ENCODE measurements around the gene TUG1.

TUG1 gene

DNA sequence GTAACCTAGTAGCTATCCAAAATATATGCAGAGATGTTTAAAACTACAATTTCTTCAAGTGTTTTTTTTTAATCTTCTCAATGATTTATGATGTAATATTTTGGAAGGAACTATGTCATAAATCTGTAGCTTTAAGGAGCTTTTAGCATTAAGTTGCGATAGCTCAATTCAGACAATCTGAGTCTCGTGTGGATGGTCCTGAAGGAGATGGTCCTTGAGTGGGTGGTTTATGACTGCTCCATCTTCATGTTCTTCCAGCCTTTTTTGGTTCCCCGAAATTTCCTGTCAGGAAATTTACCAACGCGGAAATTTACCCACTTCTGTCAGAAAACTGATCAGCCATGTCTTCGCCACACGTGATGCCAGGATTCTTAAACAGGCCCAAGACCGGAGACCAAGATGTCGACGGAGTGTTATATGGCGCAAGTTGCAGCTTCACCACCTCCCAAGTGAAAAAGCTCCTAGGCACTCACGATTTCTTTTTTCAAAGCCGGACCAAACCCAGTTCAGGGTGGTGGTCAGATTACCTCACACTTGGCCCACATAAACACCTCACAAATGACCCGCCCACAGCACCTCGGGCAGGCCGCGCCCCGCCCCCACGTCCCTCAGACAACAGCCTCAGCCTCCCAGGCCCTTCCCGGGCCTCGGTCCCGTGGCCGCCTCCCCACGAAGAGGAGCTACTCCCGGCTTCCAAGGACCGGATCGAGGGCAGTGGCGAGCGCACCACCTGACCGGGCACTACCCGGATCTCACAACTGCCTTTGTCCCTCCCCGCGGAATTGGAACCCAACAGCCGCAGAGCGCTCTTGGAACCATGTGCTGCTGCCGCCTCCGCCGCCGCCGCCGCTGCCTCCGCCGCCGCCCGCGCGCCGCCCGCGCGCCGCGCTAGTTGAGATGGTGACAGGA lies 796 bp upstream of the TUG1 start, which contains the start of gene MORC2:
Gene MORC2 (minus strand): TSS at position 760 of the 909 bp plus-strand sequence. CDS start 885 bp downstream, outside the sequence.
- Histone ChIP-seq H3K4me1 (0 out of 2 replicates have a peak, but pooled peaks cover 5% of the 10 kb centered on the region), H3K36me3 (peaks cover 65% of the 10 kb centered on the region), H3K4me3 (ENCODE audit: low read depth, low read length) (peak within 1 kb of the TSS; percentile 65), H3K9me3 (peaks cover 5% of the 10 kb centered on the region), H3K27me3 (no peaks in the 10 kb centered on the region)
- TF ChIP-seq, protein P1, sequence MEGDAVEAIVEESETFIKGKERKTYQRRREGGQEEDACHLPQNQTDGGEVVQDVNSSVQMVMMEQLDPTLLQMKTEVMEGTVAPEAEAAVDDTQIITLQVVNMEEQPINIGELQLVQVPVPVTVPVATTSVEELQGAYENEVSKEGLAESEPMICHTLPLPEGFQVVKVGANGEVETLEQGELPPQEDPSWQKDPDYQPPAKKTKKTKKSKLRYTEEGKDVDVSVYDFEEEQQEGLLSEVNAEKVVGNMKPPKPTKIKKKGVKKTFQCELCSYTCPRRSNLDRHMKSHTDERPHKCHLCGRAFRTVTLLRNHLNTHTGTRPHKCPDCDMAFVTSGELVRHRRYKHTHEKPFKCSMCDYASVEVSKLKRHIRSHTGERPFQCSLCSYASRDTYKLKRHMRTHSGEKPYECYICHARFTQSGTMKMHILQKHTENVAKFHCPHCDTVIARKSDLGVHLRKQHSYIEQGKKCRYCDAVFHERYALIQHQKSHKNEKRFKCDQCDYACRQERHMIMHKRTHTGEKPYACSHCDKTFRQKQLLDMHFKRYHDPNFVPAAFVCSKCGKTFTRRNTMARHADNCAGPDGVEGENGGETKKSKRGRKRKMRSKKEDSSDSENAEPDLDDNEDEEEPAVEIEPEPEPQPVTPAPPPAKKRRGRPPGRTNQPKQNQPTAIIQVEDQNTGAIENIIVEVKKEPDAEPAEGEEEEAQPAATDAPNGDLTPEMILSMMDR (IDR thresholded peaks at IDR 0.05; ENCODE audit: low read depth, low read length), result no peak
- DNase-seq, result no peak

GRCh38 chr22:30969532-30970355 lies 679 bp downstream of the TUG1 start:
- 0 out of 2 replicates have a peak, but pooled peaks cover 5% of the 10 kb centered on the region for H3K4me1 ChIP-seq
- H3K36me3 ChIP-seq, result peaks cover 74% of the 10 kb centered on the region
- H3K9me3 ChIP-seq, result peaks cover 5% of the 10 kb centered on the region
- no peaks in the 10 kb centered on the region for H3K27me3 ChIP-seq
- peak; percentile 42 for DNase-seq
- peak overlapping the region; percentile 65 for H3K4me3 ChIP-seq (ENCODE audit: low read depth, low read length)
- TF ChIP-seq, protein P1 (IDR thresholded peaks at IDR 0.05; ENCODE audit: low read depth, low read length), result no peak

- DNase-seq, result no peak
- Histone ChIP-seq H3K36me3 (peaks cover 76% of the 10 kb centered on the region), H3K4me1 (0 out of 2 replicates have a peak, but pooled peaks cover 5% of the 10 kb centered on the region), H3K27me3 (no peaks in the 10 kb centered on the region), H3K4me3 (ENCODE audit: low read depth, low read length) (peak overlapping the region; percentile 65), H3K9me3 (peaks cover 5% of the 10 kb centered on the region)
- TF ChIP-seq, protein P1 (IDR thresholded peaks at IDR 0.05; ENCODE audit: low read depth, low read length), result no peak
Observed at GRCh38 chr22:30970356-30970746, 1.3 kb downstream of the TUG1 start.

GRCh38 chr22:30978304-30978962 lies 9.4 kb downstream of the TUG1 start:
- H3K4me1 ChIP-seq, result no peaks in the 10 kb centered on the region
- peaks cover 55% of the 10 kb centered on the region for H3K36me3 ChIP-seq
- TF ChIP-seq, protein P1 (IDR thresholded peaks at IDR 0.05; ENCODE audit: low read depth, low read length), result no peak
- no peak overlapping the region for H3K4me3 ChIP-seq (ENCODE audit: low read depth, low read length)
- H3K27me3 ChIP-seq, result no peaks in the 10 kb centered on the region
- H3K9me3 ChIP-seq, result no peaks in the 10 kb centered on the region
- DNase-seq, result no peak

GRCh38 chr22:30979932-30980331 lies 10.9 kb downstream of the TUG1 start:
- H3K36me3 ChIP-seq, result peaks cover 40% of the 10 kb centered on the region
- TF ChIP-seq, protein P1 (IDR thresholded peaks at IDR 0.05; ENCODE audit: low read depth, low read length), result no peak
- no peaks in the 10 kb centered on the region; the same call in 1 of the 2 replicates for H3K9me3 ChIP-seq
- DNase-seq, result no peak
- no peaks in the 10 kb centered on the region for H3K27me3 ChIP-seq
- H3K4me1 ChIP-seq, result no peaks in the 10 kb centered on the region
- no peak overlapping the region for H3K4me3 ChIP-seq (ENCODE audit: low read depth, low read length)
